NCI-H2081 treated with DMSO at 0.1 percent for 48 hours (cell line): Measurements from ENCODE around the gene PPP1R7.
"Not testable (repeated sequence)": the region's sequence is repeated elsewhere in the genome, so short reads cannot be mapped to it uniquely, and the experiment has no call there.

ENCODE experiments used
- DNase-seq: peaks from one replicate; lab custom pipeline; 2025; lab: John Stamatoyannopoulos, UW

PPP1R7 gene

DNA sequence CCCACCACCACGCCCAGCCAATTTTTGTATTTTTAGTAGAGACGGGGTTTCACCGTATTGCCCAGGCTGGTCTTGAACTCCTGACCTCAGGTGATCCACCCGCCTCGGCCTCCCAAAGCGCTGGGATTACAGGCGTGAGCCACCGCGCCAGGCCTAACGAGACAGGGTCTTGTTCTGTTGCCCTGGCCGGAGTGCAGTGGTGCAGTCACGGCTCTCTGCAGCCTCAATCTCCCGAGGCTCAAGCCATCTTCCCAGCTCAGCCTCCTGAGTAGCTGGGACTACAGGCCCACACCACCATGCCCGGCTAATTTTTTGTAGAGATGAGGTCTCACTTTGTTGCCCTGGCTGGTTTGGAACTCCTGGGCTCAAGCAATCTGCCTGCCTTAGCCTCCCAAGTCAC, 47.0 kb downstream of the PPP1R7 start:
- DNase-seq: not testable (repeated sequence)

DNA sequence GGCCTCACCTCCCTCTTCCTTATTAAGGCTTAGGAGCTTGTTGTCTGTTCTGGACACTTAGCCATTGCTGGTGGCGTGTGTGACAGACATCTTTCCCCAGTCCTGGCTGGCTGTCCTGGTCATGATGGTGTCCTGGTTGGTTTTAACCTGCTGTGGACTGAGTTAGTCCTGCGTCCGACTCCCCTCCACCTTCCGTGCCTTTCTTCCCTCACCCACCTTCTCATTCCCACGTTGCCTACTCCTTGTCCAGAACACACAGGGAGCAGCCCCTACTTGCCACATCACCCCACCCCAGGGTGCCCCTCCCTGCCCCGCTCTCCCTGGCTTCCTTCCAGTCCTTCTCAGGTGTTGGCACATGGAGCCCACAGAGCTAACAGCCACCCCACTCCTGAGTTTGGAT, 47.7 kb downstream of the PPP1R7 start:
- no peak for DNase-seq

DNA sequence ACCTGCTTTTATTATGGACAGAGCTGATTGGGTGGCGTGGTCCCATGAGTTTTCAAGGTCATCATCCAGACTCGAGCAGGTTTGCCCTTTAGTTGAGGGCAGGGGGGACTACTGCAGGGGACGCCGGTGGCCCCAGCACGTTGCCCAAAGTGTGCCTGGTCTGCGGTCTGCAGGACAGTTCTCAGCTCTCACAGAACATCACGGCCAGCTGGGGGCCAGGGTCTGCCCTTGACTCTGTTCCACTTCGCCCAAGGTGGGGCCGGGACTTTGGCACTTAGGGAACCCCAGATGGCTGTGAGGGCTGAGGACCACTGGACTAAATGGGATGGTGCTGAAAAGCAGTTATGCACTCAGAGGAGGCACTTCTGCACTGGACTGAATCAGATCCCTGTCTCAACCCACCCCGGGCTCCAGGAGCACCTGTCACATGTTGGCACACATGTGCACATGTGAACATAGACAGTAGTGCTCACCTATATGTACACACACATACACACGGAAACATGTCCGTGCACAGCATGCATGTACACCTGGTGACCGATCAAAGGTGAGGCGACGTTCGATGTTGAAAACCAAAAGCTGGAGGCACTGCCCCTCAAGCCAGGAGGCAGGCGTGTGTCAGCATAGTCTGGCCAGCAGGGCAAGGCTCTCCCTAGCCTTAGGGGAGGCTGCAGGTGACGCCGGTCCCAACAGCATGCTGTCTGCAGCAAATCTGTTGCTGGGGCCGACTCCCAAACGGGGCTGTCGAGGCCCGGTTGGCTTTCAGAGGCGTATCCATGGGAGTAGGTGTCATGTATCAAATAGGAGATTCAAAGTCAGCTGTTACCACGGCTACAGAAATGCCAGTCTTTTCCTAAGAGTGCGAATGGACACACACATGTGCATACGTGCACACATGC, 48.4 kb downstream of the PPP1R7 start:
- DNase-seq: no peak

DNA sequence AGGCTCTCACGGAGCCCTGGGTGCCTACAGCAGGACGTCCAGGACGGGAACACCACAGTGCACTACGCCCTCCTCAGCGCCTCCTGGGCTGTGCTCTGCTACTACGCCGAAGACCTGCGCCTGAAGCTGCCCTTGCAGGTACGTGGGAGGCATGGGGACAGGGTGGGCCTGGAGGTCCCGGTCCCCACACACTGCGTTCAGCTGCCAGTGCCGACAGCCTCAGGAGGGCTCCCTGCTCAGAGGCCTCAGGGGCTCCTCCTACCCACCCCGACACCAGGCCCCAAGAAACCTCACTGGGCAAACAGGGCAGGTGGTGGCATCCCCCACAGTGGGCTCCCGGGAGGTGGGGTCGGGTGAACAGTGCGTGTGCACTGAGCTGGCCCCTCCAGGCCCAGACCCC, 49.0 kb downstream of the PPP1R7 start:
- no peak for DNase-seq

DNA sequence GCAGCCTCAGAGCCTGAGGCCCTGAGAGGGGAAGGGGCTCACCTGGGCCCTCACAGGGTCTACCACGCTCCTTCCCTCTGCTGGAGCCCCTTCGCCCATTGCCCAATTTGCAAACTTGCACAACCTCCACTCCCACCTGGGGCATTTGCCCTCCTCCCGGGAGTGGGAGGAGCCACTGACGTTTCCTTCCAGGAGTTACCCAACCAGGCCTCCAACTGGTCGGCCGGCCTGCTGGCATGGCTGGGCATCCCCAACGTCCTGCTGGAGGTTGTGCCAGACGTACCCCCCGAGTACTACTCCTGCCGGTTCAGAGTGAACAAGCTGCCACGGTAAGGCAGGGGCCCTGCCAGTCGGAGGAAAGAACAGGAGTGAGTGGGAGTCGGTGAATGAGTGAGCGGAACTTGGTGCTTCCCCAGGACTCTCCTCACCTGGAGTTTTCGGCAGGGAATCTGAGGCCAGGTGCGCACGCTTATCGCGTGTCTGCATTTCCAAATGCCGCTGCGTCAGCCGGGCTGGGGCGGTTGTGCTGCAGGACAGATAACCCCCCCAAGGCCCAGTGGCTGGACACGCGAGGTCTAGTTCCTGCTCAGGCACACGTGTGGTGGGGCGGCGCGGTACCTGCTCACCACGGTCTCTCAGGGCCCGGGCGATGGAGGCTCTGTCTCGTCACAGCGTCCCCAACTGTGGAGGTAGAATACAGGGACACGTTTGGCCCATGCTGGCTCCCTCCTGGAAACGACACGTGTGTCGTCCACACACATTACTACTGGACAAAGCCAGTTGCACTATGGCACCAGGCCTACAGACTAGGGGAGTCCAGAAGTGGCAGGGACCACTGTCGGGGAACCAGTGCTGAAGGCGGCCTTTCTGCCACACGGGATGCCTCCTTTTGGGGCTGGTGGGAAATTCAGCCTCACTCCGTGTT, 49.9 kb downstream of the PPP1R7 start:
- DNase-seq: no peak

DNA sequence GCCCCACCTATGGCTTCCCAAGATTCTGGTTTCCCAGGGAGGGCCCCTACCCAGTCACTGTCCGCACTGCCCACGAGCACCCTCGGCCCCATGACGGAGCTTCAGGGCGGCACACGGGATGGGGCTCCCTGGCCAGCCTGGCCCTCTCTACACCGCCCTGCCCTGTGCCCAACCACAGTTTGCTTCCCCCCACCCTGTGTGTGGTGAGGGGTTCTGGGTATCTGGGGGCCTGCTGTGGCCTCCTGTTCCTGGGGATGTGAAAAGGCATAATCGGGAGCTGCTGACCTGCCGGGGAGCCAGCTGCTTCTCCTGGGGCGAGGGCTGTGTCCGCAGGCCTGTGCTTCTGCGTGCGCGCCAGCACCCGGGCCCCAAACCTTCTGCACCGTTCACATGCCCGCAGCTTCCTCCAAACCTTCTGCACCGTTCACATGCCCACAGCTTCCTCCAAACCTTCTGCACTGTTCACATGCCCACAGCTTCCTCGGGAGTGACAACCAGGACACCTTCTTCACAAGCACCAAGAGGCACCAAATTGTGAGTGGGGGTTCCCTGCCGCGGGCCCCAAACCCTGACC, 50.6 kb downstream of the PPP1R7 start:
- DNase-seq: no peak

DNA sequence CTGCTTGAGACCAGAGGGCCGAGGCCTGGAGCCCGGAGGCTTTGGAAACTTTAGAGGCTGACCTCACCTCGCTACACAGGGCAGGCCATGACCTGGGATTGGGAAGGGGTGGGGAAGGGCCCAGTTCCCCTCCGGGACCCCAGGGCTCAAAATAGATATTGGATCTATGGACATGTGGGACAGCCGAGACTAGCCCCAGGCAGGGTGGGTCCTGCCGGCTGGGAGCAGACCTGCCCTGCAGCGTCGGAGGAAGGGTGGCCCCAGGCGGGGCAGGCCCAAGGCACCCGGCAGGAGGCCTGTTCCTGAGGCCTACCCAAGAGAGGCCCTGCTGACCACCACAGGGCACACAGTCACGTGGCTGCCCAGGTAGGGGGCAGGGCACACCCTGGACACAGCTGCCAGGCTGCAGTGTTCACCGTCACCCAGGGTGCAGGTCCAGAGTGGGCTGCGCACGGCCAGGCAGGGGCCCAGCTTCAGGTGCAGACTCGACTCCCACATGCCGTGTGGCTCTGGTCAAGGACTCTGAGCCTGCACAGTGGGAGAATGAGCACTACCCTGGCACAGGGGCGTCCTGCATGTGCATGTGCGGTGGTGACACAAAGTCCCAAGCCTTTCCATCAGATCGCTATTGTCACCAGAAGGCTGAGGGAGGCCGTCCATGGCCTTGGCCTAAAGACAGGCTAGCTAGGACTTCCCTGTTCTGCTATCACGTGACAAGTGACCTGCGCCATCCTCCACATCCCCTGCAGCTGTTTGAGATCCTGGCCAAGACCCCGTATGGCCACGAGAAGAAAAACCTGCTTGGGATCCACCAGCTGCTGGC, 51.4 kb downstream of the PPP1R7 start:
- no peak for DNase-seq

DNA sequence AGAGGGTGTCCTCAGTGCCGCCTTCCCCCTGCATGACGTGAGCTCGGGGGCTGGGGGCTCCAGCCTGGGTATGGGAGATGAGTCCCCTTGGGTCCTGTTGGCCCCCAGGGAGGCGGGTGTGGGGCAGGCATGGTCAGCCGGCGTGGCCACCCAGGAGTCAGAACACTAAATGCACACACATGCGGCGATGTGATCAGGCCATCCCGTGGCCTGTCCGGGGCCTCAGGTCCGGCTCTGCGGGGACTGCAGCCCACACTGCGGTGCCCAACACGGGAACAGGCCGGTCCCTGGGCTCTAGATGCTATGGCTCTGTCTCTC, 52.0 kb downstream of the PPP1R7 start:
- DNase-seq: no peak

DNA sequence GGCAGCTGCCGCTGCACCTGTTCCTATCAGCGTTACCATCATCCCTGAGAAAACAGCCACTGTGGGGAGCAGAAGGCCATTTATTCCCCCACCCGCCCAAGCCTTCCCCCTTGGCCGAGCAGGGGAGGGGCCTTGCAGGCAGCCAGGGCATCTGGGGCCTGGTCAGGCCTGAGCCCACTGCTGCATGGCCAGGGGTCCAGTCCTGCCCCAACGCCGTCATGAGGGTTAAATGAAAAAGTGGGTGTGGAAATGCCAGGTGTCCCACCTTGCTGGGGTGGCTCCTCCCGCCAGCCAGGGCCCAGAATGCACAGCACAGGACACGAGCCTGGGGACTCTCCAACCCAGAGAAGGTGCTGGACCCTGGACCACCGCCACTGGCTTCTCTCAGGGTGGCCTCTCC, 52.4 kb downstream of the PPP1R7 start:
- no peak for DNase-seq

DNA sequence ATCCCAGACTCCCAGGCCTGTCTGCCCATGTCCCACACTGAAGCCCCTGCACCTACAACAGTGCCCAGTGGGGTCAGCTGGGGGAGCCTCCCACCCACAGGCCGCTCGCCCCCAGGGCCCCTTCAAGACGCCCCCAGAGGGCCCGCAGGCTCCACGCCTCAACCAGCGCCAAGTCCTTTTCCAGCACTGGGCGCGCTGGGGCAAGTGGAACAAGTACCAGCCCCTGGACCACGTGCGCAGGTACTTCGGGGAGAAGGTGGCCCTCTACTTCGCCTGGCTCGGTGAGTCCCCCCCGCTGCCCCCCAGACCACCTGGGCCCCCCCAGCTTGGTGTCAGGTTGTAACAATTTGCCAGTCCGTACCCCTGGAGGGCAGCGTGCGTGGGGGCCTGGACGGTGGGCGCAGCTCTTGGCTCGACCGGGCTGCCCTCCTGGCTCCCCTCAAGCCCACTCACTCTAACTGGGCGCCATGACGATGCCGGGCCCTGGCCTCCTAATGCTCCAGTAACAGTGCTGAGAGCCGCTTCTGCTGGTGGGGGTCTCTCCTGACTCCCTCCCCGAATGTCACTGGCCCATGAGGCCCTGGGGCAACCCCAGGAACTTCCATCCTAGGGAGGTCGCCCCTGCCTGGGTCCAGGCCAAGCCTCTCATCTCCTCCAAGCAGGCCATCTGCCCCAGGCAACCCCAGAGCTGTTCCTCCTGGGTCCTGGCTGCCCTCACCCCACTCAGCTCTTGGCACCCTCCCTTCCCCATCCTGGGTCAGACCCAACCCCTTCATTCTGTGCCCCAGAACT, 53.1 kb downstream of the PPP1R7 start:
- DNase-seq: no peak

DNA sequence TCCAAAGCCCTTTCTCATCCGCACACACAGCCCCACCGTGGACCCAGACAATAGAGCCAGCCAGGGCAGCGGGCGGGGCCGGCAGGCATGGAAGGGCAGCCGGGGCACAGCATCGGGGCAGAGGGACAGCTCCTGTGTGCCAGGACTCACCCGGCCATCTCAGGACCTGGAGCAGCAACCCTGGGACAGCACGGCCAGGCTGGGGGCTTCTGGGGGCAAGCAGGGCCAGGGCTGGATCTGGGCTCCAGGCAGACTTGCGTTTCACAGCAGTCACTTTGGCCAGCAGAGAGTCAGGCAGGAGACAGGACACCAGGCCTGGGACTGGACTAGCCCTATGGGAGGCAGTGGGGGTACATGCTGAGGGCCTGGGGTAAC, 53.7 kb downstream of the PPP1R7 start:
- DNase-seq: no peak

DNA sequence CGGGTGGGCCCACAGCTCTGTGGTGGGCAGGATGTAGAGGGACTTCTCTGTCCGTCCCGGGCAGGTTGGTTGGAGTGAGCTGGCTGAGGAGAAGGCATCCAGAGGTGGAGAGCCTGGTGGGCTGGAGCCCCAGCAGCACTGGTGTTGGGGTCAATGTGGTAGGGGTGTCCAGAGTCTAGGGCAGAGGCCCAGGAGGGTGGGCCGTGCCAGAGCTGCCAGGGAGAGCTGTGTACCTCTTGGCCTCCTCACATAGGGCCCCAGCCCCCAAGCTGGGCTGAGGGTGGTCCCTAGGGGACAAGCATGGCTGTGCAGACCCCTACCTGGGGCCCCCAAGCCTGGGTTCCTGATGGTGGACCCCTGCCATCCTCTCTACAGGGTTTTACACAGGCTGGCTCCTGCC, 54.2 kb downstream of the PPP1R7 start:
- no peak for DNase-seq

DNA sequence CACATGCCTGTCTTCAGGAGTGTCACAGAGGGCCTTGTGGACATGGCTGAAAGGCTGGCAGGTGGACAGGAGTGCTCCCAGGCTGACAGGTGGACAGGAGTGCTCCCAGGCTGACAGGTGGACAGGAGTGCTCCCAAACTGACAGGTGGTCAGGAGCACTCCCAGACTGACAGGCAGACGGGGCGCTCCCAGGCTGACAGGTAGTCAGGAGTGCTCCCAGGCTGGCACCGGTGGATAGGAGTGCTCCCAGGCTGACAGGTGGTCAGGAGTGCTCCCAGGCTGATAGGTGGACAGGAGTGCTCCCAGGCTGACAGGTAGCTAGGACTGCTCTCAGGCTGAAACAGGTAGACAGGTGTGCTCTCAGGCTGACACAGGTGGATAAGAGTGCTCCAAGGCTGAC, 54.8 kb downstream of the PPP1R7 start:
- no peak for DNase-seq

DNA sequence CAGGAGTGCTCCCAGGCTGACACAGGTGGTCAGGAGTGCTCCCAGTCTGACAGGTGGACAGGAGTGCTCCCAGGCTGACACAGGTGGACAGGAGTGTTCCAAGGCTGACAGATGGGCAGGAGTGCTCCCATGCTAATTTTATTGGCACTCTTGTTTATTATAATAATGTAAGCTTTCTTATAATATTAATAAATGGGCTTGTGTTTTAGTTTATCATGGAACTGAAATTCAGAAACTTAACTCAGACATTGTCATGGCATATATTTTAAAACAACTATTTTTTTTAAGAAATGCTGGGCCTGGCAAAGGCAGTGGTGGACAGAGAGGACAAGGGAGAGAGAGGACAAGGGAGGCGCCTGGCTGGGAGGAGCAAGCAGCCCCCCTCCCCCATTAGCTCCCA, 56.9 kb downstream of the PPP1R7 start:
- DNase-seq: no peak

DNA sequence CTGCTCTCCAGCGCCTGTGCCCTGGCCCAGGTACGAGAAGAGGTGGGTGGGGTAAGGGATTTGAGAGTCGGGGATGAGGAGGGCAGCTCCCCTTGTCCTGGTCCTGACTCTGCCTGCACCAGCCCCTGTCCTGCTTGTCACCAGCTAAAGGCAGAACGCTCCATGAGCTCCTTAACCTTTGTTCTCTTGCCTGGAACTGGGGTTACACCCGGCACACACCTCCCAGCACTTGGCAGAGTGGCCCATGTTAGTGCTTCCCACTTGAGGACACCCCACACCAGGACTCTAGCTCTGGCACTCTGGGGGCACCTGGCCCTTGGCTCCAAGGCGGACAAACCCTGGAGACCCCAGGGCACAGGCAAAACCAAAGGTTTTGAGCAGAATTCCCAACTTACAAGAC, 57.4 kb downstream of the PPP1R7 start:
- DNase-seq: no peak

DNA sequence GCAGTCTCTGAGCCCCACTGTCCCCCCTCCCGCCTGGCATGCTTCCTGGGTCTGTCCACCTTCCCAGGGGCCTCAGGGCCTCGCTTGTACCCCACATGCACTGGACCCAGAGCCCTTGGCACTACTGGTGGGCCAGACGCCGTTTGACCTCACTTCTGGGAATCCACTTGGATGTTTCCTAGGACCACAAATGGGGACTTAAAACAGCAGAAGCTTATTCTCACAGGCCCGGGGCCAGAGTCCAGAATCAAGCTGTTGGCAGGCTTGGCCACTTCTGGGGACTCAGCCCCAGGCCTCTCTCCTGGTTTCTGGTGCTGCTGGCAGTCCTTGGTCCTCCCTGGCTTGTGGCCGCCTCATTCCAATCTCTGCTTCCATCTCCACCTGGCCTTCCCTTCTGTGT, 57.8 kb downstream of the PPP1R7 start:
- no peak for DNase-seq

DNA sequence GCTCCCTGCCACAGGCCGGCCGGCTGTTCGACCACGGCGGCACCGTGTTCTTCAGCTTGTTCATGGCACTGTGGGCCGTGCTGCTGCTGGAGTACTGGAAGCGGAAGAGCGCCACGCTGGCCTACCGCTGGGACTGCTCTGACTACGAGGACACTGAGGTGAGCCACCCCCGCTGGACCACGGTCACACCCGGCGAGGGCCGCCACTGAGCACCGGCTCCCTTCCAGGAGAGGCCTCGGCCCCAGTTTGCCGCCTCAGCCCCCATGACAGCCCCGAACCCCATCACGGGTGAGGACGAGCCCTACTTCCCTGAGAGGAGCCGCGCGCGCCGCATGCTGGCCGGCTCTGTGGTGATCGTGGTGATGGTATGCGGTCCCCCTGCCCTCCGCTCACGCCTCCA, 59.0 kb downstream of the PPP1R7 start:
- DNase-seq: no peak

DNA sequence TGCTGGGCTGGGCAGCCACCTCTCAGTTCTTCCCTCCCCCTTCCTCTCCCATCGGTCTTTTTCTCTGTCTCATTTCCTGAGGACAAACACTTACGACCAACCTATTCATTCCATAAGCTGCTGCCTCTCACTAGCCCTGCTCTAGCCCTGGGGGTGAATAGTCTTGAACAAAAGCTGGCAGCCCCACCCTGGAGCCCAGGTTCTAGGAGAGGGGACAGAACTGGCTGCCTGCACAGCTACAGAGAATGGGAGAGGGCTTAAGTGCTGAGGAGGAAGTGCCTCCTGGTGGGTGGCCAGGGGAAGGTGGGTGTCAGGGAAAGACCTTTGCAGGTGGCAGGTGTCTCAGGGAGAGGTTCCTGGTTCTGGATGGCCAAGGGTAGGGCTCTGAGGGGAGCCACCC, 61.0 kb downstream of the PPP1R7 start:
- DNase-seq: no peak

DNA sequence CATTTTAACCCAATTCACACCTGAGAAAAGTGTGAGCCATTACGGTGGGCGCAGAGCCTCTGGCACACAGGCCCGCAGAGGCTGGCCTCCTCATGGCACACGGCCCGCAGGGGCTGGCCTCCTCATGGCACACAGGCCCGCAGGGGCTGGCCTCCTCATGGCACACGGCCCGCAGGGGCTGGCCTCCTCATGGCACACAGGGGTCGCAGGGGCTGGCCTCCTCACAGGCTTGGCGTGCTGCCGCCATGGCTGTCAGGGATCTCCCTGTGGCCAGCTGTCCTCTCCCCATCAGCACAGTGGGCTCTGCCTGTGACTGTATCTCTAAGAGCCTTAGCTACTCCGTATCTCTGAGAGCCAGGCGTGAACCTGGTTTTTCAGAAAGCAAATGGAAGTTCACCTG, 62.8 kb downstream of the PPP1R7 start:
- DNase-seq: no peak

DNA sequence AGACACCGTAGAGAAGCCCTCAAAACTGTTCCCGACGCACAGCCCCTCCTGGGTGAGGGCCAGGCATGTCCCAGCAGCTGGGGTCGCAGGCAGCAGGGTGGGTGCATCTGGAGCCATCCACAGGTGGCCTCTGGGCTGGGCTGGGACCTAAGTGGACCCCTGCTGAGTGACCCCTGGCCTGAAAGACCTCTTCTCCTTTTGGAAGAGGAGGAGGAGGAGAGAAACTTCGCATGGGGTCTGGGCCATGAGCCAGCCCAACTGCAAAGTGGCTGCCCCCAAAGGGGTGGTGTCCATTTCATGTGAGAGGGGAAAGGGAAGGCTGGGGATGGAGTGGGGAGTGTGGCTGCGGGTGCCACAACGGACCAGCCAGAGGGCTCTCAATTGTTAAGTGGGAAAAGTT, 63.3 kb downstream of the PPP1R7 start:
- DNase-seq: no peak

DNA sequence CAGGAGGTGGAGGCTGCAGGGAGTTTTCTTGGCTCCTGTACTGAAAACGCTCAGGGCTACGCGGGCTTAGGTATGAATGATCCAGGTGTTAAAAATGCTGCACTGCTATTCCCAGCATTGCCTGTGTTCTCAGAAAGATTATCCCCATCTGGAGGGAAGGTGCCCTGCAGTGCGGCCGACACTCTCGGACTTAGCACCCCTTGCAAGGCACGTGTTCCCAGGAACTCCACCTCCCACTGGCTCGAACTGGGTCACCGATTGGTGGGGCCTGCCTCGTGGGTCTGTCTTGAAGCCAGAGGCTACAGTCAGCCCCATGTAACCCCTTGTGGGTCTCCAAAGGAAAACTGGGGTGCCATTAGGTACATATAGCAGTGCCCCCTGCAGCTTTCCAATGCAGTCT, 63.9 kb downstream of the PPP1R7 start:
- no peak for DNase-seq
